Transverse colon (tissue), 4 donors: ENCODE data around the gene SNN. TPM values are rescaled to one million over a fixed set of nuclear protein-coding genes. Genes with fewer than 3 reads are reported as not detected.
A peak's percentile ranks its signal among the peaks of the same experiment; 100 is the strongest.

Experiments used
- DNase-seq: peaks from one replicate; pipeline ENCODE4 v3.0.0-alpha.2; 2019
- H3K27ac ChIP-seq, 4 donors: fragments of 200-600 bp; sonication (generic); 2 replicates each; pipeline ENCODE4 v1.5.1; 2016 to 2018; ENCODE audit warnings: inconsistent platforms in 4 of 4
- H3K27me3 ChIP-seq: fragments of 200-600 bp; sonication (generic); 2 replicates; pipeline ENCODE4 v1.5.1; 2017; ENCODE audit warnings: inconsistent platforms
- H3K36me3 ChIP-seq, 4 donors: fragments of 200-600 bp; sonication (generic); 2 replicates each; pipeline ENCODE4 v1.5.1; 2017 to 2019; ENCODE audit warnings: inconsistent platforms in 4 of 4
- H3K4me1 ChIP-seq, 4 donors: fragments of 200-600 bp; sonication (generic); 2 replicates each; pipeline ENCODE4 v1.5.1; 2017 to 2020; ENCODE audit warnings: inconsistent platforms in 4 of 4
- H3K4me3 ChIP-seq, 4 donors: fragments of 200-600 bp; sonication (generic); 1 replicate in 1 of 4; 2 replicates in 3 of 4; pipeline versions ENCODE4 v1.5.1 to v1.6.1; 2017 to 2019; ENCODE audit warnings: inconsistent platforms in 4 of 4
- H3K9me3 ChIP-seq, 2 donors: fragments of 200-600 bp; sonication (generic); 2 replicates each; pipeline ENCODE4 v1.5.1; 2017 to 2019; ENCODE audit warnings: inconsistent platforms in 2 of 2
- EP300 ChIP-seq: sonication (generic); formaldehyde crosslinking; IDR thresholded peaks from one replicate; pipeline ENCODE4 v1.6.1; 2017; ENCODE audit warnings: antibody characterized with exemption, low read depth
- POLR2A ChIP-seq: fragments of 450-650 bp; IDR thresholded peaks from one replicate; pipeline ENCODE4 v1.6.1; 2016; ENCODE audit warnings: antibody characterized with exemption, mild to moderate bottlenecking, moderate library complexity
- POLR2AphosphoS5 ChIP-seq, 3 donors: sonication (generic); formaldehyde crosslinking; IDR thresholded peaks; one replicate each; pipeline ENCODE4 v1.6.1; 2016; ENCODE audit warnings: antibody characterized with exemption in 3 of 3
- WGBS, 2 donors: methylation state at CpG; one replicate each; pipeline ENCODE4 v1.1.5; 2018; ENCODE audit warnings: low coverage in 1 of 2; 5-methylcytosine and 5-hydroxymethylcytosine counted together
- in situ Hi-C, 4 donors: fragments of 200-750 bp; cut with MboI; loops; one replicate each; pipeline versions ENCODE4 v1.15.0 to v1.15.1; 2017; ENCODE audit warnings: low sequenced_read_pairs in 3 of 4, low pct_ligation_motif_present in 1 of 4, low pct_unique_long_range_greater_than_20kb in 1 of 4
- intact Hi-C: fragments of 100-400 bp; cut with DNase I; formaldehyde crosslinking; loops from one replicate; pipeline ENCODE4 v1.15.1; 2023; ENCODE audit warnings: low total_unique reads
- total RNA-seq, 4 donors: library from RNA; depleted of rRNA; stranded (reverse); fragments of >200 nt; gene quantifications; one replicate each; pipeline ENCODE4 v1.1.0, GENCODE V29; 2016
- TF ChIP-seq, protein P1 (sequence below), 5 experiments: fragments of 200-600 bp in 3 of 5; fragments of 450-650 bp in 2 of 5; sonication (generic) in 3 of 5; IDR thresholded peaks; 1 replicate in 2 of 5; 2 replicates in 3 of 5; pipeline ENCODE4 v1.5.1; 2016 to 2017; ENCODE audit warnings: antibody characterized with exemption in 5 of 5, inconsistent platforms in 3 of 5, mild to moderate bottlenecking in 2 of 5, moderate library complexity in 1 of 5

SNN gene
- total RNA-seq, 4 donors from 2014 or later = 4.9 to 12.3 (median 8.6) TPM

GRCh38 chr16:11717811-11718210 is 49.6 kb downstream of the SNN start:
- peaks cover 0 to 34% (median 9%) of the 10 kb centered on the region in 4 donors for H3K4me1 ChIP-seq
- no peaks in the 10 kb centered on the region for H3K9me3 ChIP-seq
- intact Hi-C loops (loop anchor here (5.0 to 10.0 kb wide), 2 partner anchors 183 to 321 kb away; no protein-coding TSS in a partner anchor), in situ Hi-C loops (loop anchor here in 3 of 4 donors (10.0 to 25.0 kb wide), 3 partner anchors 173 to 331 kb away; no protein-coding TSS in a partner anchor)
- no peaks in the 10 kb centered on the region for H3K27me3 ChIP-seq
- 74 to 77% methylated on average over 5 of the region's 5 CpGs for WGBS, 2 donors
- H3K27ac ChIP-seq = peak overlapping the region in 3 of 4 donors; percentile 12 to 17 (median 13)
- no peak overlapping the region for H3K4me3 ChIP-seq
- TF ChIP-seq POLR2AphosphoS5 (IDR thresholded peaks at IDR 0.05) = no peak
- no peak for DNase-seq
- peaks cover 0 to 31% (median 5%) of the 10 kb centered on the region in 4 donors for H3K36me3 ChIP-seq

DNA sequence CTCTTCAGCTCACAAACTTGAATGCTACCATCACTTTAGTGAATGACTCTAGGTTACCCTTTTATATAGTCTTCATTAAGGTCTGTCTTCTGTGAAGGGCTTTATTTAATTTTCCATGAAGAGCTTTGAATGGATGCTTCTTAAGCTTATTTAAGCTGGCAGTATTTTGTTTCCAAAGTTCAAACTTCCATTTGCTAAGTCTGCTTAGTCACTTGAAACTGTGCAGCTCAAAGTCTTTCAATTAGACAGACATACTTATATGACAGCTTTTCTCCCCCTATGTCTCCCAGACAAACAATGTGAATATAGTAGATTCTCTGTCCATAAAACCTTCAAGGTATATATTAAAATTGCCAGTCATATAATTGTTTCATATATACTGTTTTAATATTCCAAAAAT is 50.9 kb downstream of the SNN start:
- H3K4me1 ChIP-seq = peaks cover 0 to 34% (median 10%) of the 10 kb centered on the region in 4 donors
- no peaks in the 10 kb centered on the region for H3K9me3 ChIP-seq
- intact Hi-C loops = loop anchor here (5.0 to 10.0 kb wide), 2 partner anchors 184 to 322 kb away; no protein-coding TSS in a partner anchor
- no peaks in the 10 kb centered on the region for H3K27me3 ChIP-seq
- TF ChIP-seq POLR2AphosphoS5 (IDR thresholded peaks at IDR 0.05) = no peak
- no peak for TF ChIP-seq EP300
- no peak overlapping the region for H3K27ac ChIP-seq
- in situ Hi-C loops = loop anchor here in 3 of 4 donors (10.0 to 25.0 kb wide), 3 partner anchors 174 to 332 kb away; no protein-coding TSS in a partner anchor
- H3K4me3 ChIP-seq = no peak overlapping the region
- H3K36me3 ChIP-seq = peaks cover 0 to 21% (median 5%) of the 10 kb centered on the region in 4 donors
- DNase-seq = no peak

DNA sequence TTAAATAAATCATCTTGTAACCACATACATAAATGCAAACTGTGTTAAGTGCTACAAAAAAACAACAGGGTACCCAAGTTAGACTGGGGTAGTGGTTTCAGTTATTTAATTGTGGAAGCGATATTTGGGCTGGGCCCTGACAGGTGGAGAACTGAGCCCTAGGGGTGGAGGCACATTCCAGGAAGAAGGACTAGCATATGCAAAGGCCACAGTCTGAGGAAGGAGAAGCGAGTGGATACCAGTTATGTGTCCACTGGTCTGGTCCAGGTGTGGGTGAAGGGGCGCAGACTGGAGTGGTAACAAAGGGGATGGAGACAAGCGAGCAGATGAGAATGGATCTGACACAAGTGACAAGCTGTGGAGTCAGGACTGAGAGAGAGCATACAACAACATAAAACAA is 51.5 kb downstream of the SNN start:
- 97 to 99% methylated on average over 3 to 4 of the region's 4 CpGs for WGBS, 2 donors
- no peak overlapping the region for H3K27ac ChIP-seq
- TF ChIP-seq EP300 = no peak
- TF ChIP-seq POLR2AphosphoS5 (IDR thresholded peaks at IDR 0.05) = no peak
- TF ChIP-seq, protein P1, sequence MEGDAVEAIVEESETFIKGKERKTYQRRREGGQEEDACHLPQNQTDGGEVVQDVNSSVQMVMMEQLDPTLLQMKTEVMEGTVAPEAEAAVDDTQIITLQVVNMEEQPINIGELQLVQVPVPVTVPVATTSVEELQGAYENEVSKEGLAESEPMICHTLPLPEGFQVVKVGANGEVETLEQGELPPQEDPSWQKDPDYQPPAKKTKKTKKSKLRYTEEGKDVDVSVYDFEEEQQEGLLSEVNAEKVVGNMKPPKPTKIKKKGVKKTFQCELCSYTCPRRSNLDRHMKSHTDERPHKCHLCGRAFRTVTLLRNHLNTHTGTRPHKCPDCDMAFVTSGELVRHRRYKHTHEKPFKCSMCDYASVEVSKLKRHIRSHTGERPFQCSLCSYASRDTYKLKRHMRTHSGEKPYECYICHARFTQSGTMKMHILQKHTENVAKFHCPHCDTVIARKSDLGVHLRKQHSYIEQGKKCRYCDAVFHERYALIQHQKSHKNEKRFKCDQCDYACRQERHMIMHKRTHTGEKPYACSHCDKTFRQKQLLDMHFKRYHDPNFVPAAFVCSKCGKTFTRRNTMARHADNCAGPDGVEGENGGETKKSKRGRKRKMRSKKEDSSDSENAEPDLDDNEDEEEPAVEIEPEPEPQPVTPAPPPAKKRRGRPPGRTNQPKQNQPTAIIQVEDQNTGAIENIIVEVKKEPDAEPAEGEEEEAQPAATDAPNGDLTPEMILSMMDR (IDR thresholded peaks at IDR 0.05) = no peak
- TF ChIP-seq POLR2A = no peak
- in situ Hi-C loops = loop anchor here in 3 of 4 donors (10.0 to 25.0 kb wide), 3 partner anchors 175 to 332 kb away; no protein-coding TSS in a partner anchor
- no peaks in the 10 kb centered on the region for H3K9me3 ChIP-seq
- H3K4me3 ChIP-seq = no peak overlapping the region
- DNase-seq = no peak
- intact Hi-C loops = loop anchor here (5.0 to 10.0 kb wide), 2 partner anchors 185 to 322 kb away; no protein-coding TSS in a partner anchor
- H3K4me1 ChIP-seq = peaks cover 0 to 29% (median 10%) of the 10 kb centered on the region in 4 donors
- peaks cover 0 to 21% (median 6%) of the 10 kb centered on the region in 4 donors for H3K36me3 ChIP-seq
- no peaks in the 10 kb centered on the region for H3K27me3 ChIP-seq

DNA sequence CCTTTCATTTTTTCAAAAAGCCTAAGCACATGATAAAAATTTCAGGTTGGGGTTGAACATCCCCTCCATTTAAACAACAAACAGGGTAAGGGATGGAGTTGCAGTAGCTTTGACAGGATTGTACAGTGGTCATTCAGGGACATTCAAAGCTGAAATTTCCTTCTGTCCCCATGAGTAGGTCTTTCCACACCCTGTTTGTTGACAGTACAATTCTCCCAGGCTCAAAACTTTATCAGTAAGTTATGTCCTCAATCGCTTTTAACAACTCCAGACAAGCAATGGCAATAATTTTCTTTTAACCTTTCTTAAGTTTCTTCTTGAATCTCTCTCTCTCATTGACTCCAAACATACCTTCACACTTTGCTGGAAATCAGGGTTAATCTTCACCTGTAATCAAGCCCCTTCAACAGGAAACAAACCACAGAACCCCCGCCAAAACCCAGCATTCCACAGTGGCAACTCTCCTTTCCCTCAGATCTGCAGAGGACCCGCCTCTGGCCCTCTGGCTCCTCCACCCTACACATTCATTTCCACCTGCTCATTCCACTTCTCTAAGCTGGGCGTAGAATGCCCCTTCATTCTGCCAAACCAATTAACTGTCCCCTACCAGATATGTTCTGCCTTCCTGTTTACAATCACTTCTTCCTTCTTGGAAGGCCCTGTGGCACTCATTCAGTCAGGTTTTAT is 53.7 kb downstream of the SNN start:
- peak overlapping the region in 3 of 4 donors; percentile 20 to 39 (median 36) for H3K27ac ChIP-seq
- no peaks in the 10 kb centered on the region for H3K9me3 ChIP-seq
- peak; percentile 8 for DNase-seq
- H3K4me1 ChIP-seq = peaks cover under 1 to 31% (median 18%) of the 10 kb centered on the region in 4 donors
- no peaks in the 10 kb centered on the region for H3K27me3 ChIP-seq
- H3K4me3 ChIP-seq = no peak overlapping the region
- intact Hi-C loops = no loop called here
- peaks cover 0 to 26% (median 7%) of the 10 kb centered on the region in 4 donors for H3K36me3 ChIP-seq
- in situ Hi-C loops = loop anchor here in 2 of 4 donors (25.0 kb wide), 1 partner anchor 335 kb away; no protein-coding TSS in a partner anchor
- 53 to 78% methylated on average over 4 of the region's 4 CpGs for WGBS, 2 donors
- TF ChIP-seq POLR2A (no peak), POLR2AphosphoS5 (IDR thresholded peaks at IDR 0.05) (no peak), EP300 (no peak)
- TF ChIP-seq, protein P1 (IDR thresholded peaks at IDR 0.05) = no peak

DNA sequence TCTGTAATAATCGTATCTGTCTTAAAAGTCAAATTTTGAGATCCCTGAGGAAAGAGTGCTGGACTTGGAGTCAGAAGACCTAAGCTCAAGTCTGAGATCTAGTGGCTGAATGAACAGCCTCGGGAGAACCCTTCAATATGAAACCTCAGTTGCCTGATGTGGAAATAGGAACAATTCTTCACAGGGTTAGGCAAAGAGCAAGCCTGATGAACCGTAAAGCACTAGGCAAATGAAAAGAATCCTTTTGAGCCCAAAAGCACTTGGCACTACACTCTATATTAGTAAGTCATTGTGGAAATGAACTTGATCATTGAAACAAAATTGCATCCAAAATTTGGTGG is 54.2 kb downstream of the SNN start:
- WGBS, 2 donors = 65 to 70% methylated on average over 3 of the region's 3 CpGs
- Histone ChIP-seq H3K27ac (peak overlapping the region in 3 of 4 donors; percentile 20 to 39 (median 36)), H3K36me3 (peaks cover 0 to 26% (median 7%) of the 10 kb centered on the region in 4 donors), H3K27me3 (no peaks in the 10 kb centered on the region), H3K4me3 (no peak overlapping the region), H3K9me3 (no peaks in the 10 kb centered on the region), H3K4me1 (peaks cover 0 to 31% (median 18%) of the 10 kb centered on the region in 4 donors)
- in situ Hi-C loops (loop anchor here in 2 of 4 donors (25.0 kb wide), 1 partner anchor 335 kb away; no protein-coding TSS in a partner anchor), intact Hi-C loops (no loop called here)
- no peak for DNase-seq
- TF ChIP-seq, protein P1 (IDR thresholded peaks at IDR 0.05) = no peak
- TF ChIP-seq EP300 (no peak), POLR2AphosphoS5 (IDR thresholded peaks at IDR 0.05) (no peak), POLR2A (no peak)
